GM12878 (cell line): ENCODE measurements around the gene SAP30L. TPM values are rescaled to one million over a fixed set of nuclear protein-coding genes. Genes with fewer than 3 reads are reported as not detected.

ENCODE experiments used
- CTCF ChIP-seq, 3 experiments: IDR thresholded peaks in 2 of 3; conservative IDR thresholded peaks in 1 of 3; 2 replicates each; pipeline ENCODE4 v1.5.1; 2011; ENCODE audit warnings: low read depth in 3 of 3, low read length in 3 of 3, mild to moderate bottlenecking in 3 of 3, control low read depth in 2 of 3, moderate library complexity in 2 of 3, inconsistent platforms in 1 of 3, mixed read lengths in 1 of 3; ENCODE audit not compliant: control insufficient read depth in 2 of 3, insufficient read depth in 1 of 3; ENCODE audit errors: extremely low read depth in 1 of 3
- EGR1 ChIP-seq, 2 experiments: IDR thresholded peaks; 1 replicate in 1 of 2; 2 replicates in 1 of 2; pipeline ENCODE4 v1.6.1; 2011 to 2012; ENCODE audit warnings: low read depth in 2 of 2, low read length in 2 of 2, borderline replicate concordance in 1 of 2, mild to moderate bottlenecking in 1 of 2, moderate library complexity in 1 of 2
- ELK1 ChIP-seq: IDR thresholded peaks from 2 replicates; pipeline ENCODE4 v1.6.1; 2012; ENCODE audit warnings: low read depth, low read length, improper control_type of control experiment
- ESRRA ChIP-seq: IDR thresholded peaks from 2 replicates; pipeline ENCODE4 v1.6.1; 2012; ENCODE audit warnings: mild to moderate bottlenecking, low read length, improper control_type of control experiment
- GABPA ChIP-seq: IDR thresholded peaks from 2 replicates; pipeline ENCODE4 v1.6.1; 2014; ENCODE audit warnings: antibody characterized with exemption, low read depth, mild to moderate bottlenecking, inconsistent platforms
- NFYB ChIP-seq: IDR thresholded peaks from 2 replicates; pipeline ENCODE4 v1.6.1; 2011; ENCODE audit warnings: low read depth, mild to moderate bottlenecking, low read length, improper control_type of control experiment, moderate library complexity; ENCODE audit not compliant: insufficient read depth
- NR2F1 ChIP-seq: fragments of 450-650 bp; conservative IDR thresholded peaks from 2 replicates; pipeline ENCODE4 v1.6.1; 2017; ENCODE audit warnings: mild to moderate bottlenecking
- PBX3 ChIP-seq: IDR thresholded peaks from 2 replicates; pipeline ENCODE4 v1.6.1; 2011; ENCODE audit warnings: mild to moderate bottlenecking, low read depth, low read length, moderate library complexity; ENCODE audit not compliant: insufficient replicate concordance
- RB1 ChIP-seq: fragments of 450-650 bp; formaldehyde crosslinking; IDR thresholded peaks from 2 replicates; pipeline ENCODE4 v1.6.1; 2017; ENCODE audit warnings: mild to moderate bottlenecking, borderline replicate concordance
- SIX5 ChIP-seq: IDR thresholded peaks from 2 replicates; pipeline ENCODE4 v1.6.1; 2011; ENCODE audit warnings: mild to moderate bottlenecking, low read depth, low read length, moderate library complexity; ENCODE audit not compliant: severe bottlenecking
- SUPT20H ChIP-seq: IDR thresholded peaks from 2 replicates; pipeline ENCODE4 v1.6.1; 2011; ENCODE audit warnings: low read depth, mild to moderate bottlenecking, low read length, moderate library complexity, borderline replicate concordance; ENCODE audit not compliant: control insufficient read depth
- ZBTB40 ChIP-seq: fragments of 450-650 bp; IDR thresholded peaks from 2 replicates; pipeline ENCODE4 v1.6.1; 2016; ENCODE audit warnings: mild to moderate bottlenecking, moderate library complexity, borderline replicate concordance
- ZNF217 ChIP-seq: fragments of 450-650 bp; IDR thresholded peaks from 2 replicates; pipeline ENCODE4 v1.6.1; 2017; ENCODE audit warnings: antibody characterized with exemption, mild to moderate bottlenecking
- polyA plus RNA-seq, 11 experiments: library from polyadenylated mRNA; depleted of rRNA in 4 of 11; unstranded in 6 of 11; stranded (reverse) in 5 of 11; fragments of >200 nt; fragmentation: Nextera tagmentation in 4 of 11; fragmentation: Illumina TruSeq in 1 of 11; extraction: Ambion mirVana in 4 of 11; extraction: Trizol in 1 of 11; gene quantifications; 1 replicate in 1 of 11; 2 replicates in 10 of 11; pipeline versions ENCODE4 v1.2.1 to v1.2.3, GENCODE V29; 2011 to 2016; ENCODE audit warnings: inconsistent platforms in 2 of 11, missing spikeins in 2 of 11, low read depth in 1 of 11
- total RNA-seq, 4 experiments: library from RNA; depleted of rRNA in 3 of 4; stranded (reverse); fragments of >200 nt in 3 of 4; fragmentation: Illumina TruSeq in 1 of 4; extraction: Trizol in 1 of 4; gene quantifications; 2 replicates each; pipeline versions ENCODE4 v1.2.1 to v1.2.3, GENCODE V29; 2013 to 2021

The SAP30L gene
- total and polyA plus RNA-seq, 10 of the 15 experiments (the other 5 are each of a cell fraction or from before 2014, with no cell fraction given), result 2.4 to 36.8 (median 15.7) TPM

- no peak for TF ChIP-seq SIX5
- TF ChIP-seq EGR1 (IDR thresholded peaks at IDR 0.05; ENCODE audit: borderline replicate concordance in 1 of 2, low read depth in 2 of 2, low read length in 2 of 2), result no peak
- no peak for TF ChIP-seq GABPA
- no peak for TF ChIP-seq ZBTB40
- no peak for TF ChIP-seq NR2F1
- TF ChIP-seq ESRRA, result no peak
- TF ChIP-seq PBX3, result no peak
- no peak for TF ChIP-seq RB1
- no peak for TF ChIP-seq ZNF217
- no peak for TF ChIP-seq ELK1
- TF ChIP-seq NFYB, result no peak
- TF ChIP-seq SUPT20H, result no peak
- 0 out of 6 replicates have a peak, but pooled peaks of 1 of the 3 experiments have one; percentile 4 for TF ChIP-seq CTCF (IDR thresholded peaks at IDR 0.05 in 2 of 3, conservative IDR thresholded peaks at IDR 0.05 in 1 of 3; ENCODE audit: control insufficient read depth in 2 of 3, extremely low read depth in 1 of 3, insufficient read depth in 1 of 3, low read depth in 3 of 3, low read length in 3 of 3)
Observed at GRCh38 chr5:154397652-154398406, 48.0 kb upstream of the SAP30L start (continued).
